ENCODE data around the gene SERP2.

Gene SERP2

DNA sequence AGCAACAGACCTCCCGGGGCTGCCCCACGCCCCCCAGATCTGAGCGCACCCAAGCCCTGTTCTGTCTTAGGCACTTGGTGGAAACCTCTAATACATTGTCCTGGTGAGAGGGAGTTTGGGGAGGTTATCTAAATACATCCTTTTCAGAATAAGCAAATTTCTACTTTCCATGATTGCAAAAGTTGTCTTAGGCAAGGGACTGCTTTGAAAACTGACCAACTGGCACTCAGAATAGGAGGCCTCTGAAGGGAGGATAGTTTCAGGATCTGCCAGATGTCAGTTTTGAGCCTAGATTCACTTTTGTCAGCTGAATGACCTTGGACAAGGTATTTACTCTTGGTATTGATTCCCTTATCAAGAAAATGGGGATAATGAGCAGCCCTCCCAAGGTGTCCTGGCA is 11.8 kb downstream of the SERP2 start:
- TF ChIP-seq, protein P1, sequence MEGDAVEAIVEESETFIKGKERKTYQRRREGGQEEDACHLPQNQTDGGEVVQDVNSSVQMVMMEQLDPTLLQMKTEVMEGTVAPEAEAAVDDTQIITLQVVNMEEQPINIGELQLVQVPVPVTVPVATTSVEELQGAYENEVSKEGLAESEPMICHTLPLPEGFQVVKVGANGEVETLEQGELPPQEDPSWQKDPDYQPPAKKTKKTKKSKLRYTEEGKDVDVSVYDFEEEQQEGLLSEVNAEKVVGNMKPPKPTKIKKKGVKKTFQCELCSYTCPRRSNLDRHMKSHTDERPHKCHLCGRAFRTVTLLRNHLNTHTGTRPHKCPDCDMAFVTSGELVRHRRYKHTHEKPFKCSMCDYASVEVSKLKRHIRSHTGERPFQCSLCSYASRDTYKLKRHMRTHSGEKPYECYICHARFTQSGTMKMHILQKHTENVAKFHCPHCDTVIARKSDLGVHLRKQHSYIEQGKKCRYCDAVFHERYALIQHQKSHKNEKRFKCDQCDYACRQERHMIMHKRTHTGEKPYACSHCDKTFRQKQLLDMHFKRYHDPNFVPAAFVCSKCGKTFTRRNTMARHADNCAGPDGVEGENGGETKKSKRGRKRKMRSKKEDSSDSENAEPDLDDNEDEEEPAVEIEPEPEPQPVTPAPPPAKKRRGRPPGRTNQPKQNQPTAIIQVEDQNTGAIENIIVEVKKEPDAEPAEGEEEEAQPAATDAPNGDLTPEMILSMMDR (IDR thresholded peaks at IDR 0.05): no peak

DNA sequence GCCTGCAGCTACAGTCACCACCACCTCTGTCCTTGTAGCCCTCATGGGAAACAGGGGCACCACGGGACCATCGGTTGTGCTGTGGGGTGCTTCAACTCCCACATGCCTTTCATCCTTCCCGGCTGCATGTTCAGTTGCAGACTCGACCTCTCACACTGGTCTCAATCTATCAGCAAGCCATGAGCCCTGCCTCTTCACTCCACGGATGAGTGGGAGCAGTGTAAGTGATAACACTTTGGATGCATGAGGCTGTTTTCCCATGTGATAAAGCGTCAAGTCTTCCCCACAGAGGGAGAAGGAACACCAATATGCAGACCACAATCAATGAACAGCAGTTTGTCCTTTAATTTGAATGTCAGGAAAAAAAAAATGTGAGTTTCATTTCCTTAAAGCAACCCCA is 12.2 kb downstream of the SERP2 start:
- TF ChIP-seq, protein P1 (IDR thresholded peaks at IDR 0.05): no peak

DNA sequence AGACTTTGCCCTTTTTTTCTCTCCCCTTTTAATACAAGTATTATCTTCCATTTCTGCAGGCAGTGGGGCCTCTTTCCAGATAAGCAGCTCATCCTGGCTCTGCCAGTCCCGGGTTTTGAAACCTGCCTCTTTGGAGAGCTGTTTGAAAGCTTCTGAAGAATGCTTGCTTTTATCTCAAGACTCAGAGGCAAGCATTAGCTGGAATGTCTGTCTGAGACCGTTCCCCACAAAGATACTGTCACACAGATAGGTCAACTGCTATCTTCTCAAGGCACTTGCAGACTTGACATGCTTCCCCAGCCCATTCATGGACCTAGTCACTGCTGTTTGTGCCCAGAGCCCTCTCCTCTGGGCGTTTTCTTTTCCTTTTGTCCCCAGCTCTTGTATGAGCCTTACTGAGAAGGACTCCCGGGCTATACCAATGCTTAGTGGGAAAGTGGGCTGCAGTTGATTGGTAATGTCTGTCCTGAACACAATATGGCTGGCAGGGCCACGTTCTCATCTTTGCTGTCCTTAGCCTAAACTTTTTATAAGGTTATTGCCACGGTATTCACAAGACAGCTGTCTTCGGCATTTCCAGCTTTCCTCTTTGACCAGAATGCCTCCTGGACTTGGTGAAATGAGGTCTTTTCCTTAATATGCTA is 13.4 kb downstream of the SERP2 start:
- TF ChIP-seq, protein P1 (IDR thresholded peaks at IDR 0.05): no peak

DNA sequence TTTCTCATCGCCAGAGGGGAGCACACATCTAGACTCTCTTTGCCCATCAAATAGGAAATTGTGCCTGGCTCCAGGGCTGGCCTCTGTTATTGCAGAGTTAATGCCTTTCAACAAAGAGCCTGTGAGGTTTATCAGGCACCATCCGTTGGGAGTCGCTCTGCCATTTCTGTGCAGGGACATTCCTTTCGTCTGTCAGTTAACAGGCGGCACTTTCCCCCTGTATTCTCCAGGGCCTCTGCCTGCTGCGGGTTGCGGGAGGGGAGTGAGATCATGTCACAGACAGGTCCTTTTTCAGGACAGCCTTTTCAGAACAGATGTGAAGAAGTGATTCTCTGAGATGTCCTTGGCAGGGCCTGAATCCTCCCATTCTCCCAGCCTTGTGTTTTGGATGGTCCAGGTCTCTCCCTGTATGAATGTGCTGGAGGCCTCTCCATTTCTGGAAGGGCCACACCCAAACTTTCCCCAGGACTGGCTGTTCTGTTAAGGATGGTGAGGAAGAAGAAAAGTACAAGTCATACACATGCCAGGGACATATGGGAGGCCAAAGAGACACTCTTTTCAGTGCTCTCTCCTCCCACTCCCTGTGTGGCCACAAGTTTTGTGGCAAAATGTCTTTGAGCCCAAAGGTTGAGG is 14.9 kb downstream of the SERP2 start:
- TF ChIP-seq, protein P1 (IDR thresholded peaks at IDR 0.05): no peak

DNA sequence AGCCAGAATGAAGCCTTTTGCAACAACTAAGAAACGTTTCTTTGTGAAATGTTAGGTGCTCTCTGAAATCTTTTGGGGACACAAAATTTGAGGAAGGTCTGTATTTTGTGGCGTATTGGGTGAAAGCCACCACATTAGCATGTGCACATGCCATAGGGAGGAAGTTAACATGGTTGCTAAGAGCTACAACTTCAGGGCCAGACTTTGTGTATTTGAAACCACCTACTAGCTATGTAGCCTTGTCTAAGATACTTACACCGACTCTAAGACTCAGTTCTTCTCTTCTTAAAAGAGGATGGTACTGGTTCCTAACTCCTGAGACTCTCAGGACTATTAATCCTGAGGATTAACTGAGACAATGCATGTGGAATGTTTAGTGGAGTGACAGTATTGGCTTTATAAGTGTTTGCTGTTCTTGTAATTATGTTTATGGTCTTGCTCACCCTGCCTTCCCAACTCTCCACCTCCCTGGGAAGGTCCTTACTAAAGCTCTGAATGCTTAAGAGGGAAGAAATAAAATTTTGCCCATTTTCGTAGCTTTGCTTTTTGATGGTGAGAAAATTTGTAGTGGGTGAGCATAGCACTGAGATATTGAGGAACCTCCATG is 15.5 kb downstream of the SERP2 start:
- TF ChIP-seq, protein P1 (IDR thresholded peaks at IDR 0.05): no peak

DNA sequence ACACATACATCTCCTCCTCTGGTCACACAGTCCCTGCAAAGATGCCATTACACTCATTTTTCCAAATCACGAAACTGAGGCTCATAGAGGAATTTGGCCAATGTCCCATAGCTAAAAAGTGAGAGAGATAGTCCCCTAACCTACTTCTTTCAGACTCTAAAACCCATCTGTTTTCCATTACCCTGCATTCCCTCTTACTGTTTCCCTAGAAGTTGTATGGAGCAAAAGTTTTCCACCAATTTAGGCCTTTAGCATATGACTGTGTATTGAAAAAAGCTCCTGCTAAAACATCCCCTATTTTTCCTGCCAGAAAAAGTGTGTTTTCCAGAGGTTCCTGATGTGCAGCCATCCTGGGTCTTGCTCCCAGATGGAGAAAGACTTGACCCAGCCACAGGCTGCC is 16.3 kb downstream of the SERP2 start:
- TF ChIP-seq, protein P1 (IDR thresholded peaks at IDR 0.05): no peak

DNA sequence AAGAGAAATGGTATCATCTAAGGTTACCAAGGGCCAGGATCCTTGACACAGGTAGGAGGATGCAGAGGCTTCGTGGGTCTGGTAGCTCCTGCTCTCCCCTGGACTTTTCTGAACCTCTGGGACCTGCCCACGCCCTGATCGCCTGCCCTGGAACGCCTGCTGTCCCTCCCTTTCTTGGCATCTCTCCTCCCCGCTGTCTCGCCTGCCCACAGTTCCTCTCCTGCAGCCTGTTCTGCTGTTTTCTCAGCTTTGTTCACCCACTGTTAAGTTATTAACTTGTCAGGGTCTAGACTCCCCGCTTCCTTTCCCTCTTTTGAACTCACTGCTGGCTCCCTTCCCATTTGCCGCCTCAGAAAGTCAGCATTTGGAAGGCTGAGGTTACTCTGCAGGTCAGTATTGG is 19.8 kb downstream of the SERP2 start:
- TF ChIP-seq, protein P1 (IDR thresholded peaks at IDR 0.05): no peak

All from LNCAP (cell line).